ENCODE results near the gene MAP4K4.
"Not testable (repeated sequence)": the region's sequence is repeated elsewhere in the genome, so short reads cannot be mapped to it uniquely, and the experiment has no call there.

The MAP4K4 gene

GRCh38 chr2:101902169-101902568, 204.7 kb downstream of the MAP4K4 start:
- no peak for DNase-seq (ENCODE audit: low read depth in 2 of 2)

GRCh38 chr2:101904916-101905315, 207.4 kb downstream of the MAP4K4 start:
- DNase-seq (ENCODE audit: low read depth in 2 of 2), result no peak

GRCh38 chr2:101905746-101906336, 208.3 kb downstream of the MAP4K4 start:
- no peak for DNase-seq (ENCODE audit: low read depth in 2 of 2)

GRCh38 chr2:101909760-101910159, 212.3 kb downstream of the MAP4K4 start:
- no peak for DNase-seq (ENCODE audit: low read depth in 2 of 2)

- no peak for DNase-seq (ENCODE audit: low read depth in 2 of 2)
Observed at GRCh38 chr2:101912545-101912944, 215.0 kb downstream of the MAP4K4 start.

- no peak for DNase-seq (ENCODE audit: low read depth in 2 of 2)
Observed at GRCh38 chr2:101921319-101921952, 223.9 kb downstream of the MAP4K4 start.

GRCh38 chr2:101921953-101922325, 224.4 kb downstream of the MAP4K4 start:
- DNase-seq (ENCODE audit: low read depth in 2 of 2), result no peak

- not testable (repeated sequence) for DNase-seq (ENCODE audit: low read depth in 2 of 2)
Observed at GRCh38 chr2:101924311-101924710, 226.8 kb downstream of the MAP4K4 start.

GRCh38 chr2:101930019-101930418, 232.5 kb downstream of the MAP4K4 start:
- no peak for DNase-seq (ENCODE audit: low read depth in 2 of 2)

GRCh38 chr2:101930847-101931246, 233.3 kb downstream of the MAP4K4 start:
- DNase-seq (ENCODE audit: low read depth in 2 of 2), result no peak

- DNase-seq (ENCODE audit: low read depth in 2 of 2), result no peak
Observed at GRCh38 chr2:101931402-101931801, 233.9 kb downstream of the MAP4K4 start.

- not testable (repeated sequence) for DNase-seq (ENCODE audit: low read depth in 2 of 2)
Observed at GRCh38 chr2:101935764-101936163, 238.3 kb downstream of the MAP4K4 start.

- no peak for DNase-seq (ENCODE audit: low read depth in 2 of 2)
Observed at GRCh38 chr2:101942851-101943250, 245.3 kb downstream of the MAP4K4 start.
